AG10803 (cell line): ENCODE results near the gene F11.

Source experiments
- DNase-seq: peaks from one replicate; pipeline ENCODE4 v3.0.0; 2010; ENCODE audit warnings: low read depth
- H3K4me3 ChIP-seq: 2 replicates; pipeline ENCODE4 v1.5.1; 2011; ENCODE audit warnings: mild to moderate bottlenecking, low read length, control low read depth
- TF ChIP-seq, protein P1 (sequence below): conservative IDR thresholded peaks from 2 replicates; pipeline ENCODE4 v1.5.1; 2011; ENCODE audit warnings: mild to moderate bottlenecking, low read length, control low read depth, inconsistent platforms

The F11 gene

GRCh38 chr4:186294160-186294559, 28.2 kb downstream of the F11 start:
- no peak for DNase-seq
- TF ChIP-seq, protein P1, sequence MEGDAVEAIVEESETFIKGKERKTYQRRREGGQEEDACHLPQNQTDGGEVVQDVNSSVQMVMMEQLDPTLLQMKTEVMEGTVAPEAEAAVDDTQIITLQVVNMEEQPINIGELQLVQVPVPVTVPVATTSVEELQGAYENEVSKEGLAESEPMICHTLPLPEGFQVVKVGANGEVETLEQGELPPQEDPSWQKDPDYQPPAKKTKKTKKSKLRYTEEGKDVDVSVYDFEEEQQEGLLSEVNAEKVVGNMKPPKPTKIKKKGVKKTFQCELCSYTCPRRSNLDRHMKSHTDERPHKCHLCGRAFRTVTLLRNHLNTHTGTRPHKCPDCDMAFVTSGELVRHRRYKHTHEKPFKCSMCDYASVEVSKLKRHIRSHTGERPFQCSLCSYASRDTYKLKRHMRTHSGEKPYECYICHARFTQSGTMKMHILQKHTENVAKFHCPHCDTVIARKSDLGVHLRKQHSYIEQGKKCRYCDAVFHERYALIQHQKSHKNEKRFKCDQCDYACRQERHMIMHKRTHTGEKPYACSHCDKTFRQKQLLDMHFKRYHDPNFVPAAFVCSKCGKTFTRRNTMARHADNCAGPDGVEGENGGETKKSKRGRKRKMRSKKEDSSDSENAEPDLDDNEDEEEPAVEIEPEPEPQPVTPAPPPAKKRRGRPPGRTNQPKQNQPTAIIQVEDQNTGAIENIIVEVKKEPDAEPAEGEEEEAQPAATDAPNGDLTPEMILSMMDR = no peak
- no peak overlapping the region for H3K4me3 ChIP-seq

DNA sequence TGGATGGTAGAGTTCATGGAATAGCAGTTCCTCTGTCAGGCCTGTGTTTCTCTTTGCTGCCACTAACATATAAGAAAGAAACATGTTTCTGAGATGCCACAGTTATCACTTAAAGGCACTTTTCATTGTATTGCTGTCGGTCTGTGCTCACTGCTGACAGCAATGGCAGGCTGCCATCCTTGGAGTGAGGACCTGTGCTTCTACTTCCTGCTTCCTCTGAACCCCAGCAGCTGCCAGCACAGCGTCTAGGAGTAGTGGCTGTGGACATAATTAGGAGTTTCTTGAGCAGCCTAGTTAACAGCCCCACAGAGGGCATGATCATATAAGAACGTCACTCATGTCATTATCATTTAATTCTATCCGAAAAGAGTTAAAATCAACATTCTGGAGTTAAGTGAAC, 30.5 kb downstream of the F11 start:
- DNase-seq = no peak
- H3K4me3 ChIP-seq = no peak overlapping the region
- TF ChIP-seq, protein P1 = no peak

DNA sequence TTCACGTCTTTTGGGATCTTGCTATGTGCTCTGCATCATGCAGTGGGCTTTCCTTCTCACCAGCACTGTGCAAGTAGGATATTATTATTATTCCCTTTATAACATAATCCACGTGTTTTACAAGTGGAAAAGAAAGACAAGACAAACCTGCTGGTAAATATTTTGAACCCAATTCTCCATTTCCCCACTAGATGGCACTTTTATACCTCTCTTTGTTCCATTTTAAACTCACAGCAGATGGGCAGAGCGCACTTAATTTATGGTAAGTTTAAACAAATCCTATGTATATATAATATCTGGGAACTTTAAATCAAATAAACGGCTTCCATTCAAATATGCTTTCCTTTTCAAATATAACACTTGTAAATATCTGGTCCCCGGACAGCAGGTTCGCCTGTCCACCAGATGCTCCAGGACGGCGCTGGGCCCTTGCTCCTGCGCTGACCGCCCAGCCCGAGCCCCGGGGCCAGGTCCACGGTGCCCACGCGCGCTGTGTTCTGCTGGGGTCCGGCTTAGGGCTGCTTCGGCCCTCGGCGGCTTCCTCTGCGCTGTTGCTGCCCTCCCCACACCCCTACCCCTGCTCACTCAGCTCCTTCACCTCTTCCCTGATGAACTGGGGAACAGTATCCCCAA, 31.1 kb downstream of the F11 start:
- peak; percentile 57 for DNase-seq
- H3K4me3 ChIP-seq = no peak overlapping the region
- TF ChIP-seq, protein P1 = peak; percentile 78

GRCh38 chr4:186298031-186298647, 32.1 kb downstream of the F11 start:
- no peak overlapping the region for H3K4me3 ChIP-seq
- no peak for DNase-seq
- TF ChIP-seq, protein P1 = no peak

DNA sequence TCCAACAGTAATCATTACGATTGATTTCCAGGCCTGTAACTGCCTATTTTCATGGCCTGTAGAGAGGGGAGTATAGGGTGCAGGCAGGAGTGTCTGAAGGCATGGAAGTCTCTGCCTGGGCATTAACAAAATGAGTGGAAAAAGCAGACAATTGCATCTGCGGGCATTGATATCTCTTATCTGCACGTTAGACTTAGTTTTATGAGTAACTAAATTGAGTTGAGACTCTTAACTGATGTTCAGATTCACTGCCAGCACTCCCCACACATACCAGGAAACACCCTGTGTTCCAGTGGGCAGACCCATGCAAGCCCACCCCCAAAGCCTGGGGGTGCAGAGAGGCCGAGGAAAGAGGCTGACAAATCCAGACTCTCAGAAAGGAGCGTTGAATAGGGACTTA, 33.3 kb downstream of the F11 start:
- H3K4me3 ChIP-seq = no peak overlapping the region
- no peak for DNase-seq
- TF ChIP-seq, protein P1 = no peak

DNA sequence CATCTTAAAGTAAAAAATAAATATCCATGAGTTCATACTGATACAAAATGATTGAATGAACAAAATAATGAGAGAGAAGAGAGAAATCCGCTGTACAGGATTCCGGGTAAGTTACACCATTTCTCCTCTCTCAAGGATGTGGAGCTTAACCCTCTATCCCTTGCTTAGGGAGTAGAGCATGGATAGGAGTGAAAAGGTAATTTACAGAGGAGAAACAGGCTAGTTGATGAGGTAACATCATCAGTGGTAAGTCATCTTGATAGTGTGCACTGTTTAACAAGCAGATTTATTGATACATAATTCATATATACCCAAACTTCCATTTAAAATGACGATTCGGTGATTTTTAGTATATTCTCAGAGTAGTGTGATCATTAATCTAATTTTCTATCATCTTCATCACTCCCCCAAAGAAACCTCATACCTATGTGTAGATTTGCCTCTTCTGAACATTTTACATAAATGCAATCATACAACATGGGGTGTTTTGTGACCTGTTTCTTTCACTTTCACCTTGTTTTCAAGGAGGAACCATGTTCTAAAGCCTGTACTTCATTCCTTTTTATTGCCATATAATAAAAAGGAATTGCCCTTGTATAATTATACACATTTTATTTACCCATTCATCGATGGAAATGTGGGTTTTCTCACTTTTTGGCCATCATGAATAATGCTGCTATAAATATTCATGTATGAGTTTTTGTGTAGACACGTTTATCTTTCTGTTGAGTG, 34.8 kb downstream of the F11 start:
- TF ChIP-seq, protein P1 = no peak
- no peak for DNase-seq
- no peak overlapping the region for H3K4me3 ChIP-seq

DNA sequence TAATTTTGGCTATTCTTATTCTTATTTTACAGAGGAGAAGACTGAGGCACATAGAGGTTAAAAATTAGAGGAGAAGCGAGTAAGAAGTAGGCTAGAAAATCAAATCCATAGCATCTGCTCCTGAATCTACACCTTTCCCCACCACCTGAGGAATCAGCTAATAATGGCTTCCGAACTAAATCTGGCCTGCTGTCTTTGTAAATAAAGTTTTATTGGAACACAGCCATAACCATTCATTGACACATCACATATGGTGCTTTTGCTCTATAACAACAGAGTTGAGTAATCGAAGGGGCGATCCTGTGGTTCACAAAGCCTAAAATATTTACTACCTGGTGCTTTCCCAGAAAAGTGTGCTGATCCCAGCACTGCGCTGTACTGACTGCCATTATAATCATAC, 38.2 kb downstream of the F11 start:
- H3K4me3 ChIP-seq = no peak overlapping the region
- TF ChIP-seq, protein P1 = no peak
- no peak for DNase-seq
